Measurements from ENCODE around the gene C1QTNF7.

- no peak for TF ChIP-seq CTCF (conservative IDR thresholded peaks at IDR 0.05 in 1 of 2, IDR thresholded peaks at IDR 0.05 in 1 of 2; ENCODE audit: extremely low read depth in 1 of 2, insufficient read depth in 1 of 2, low read depth in 1 of 2, low read length in 2 of 2)
- TF ChIP-seq EZH2 (IDR thresholded peaks at IDR 0.05; ENCODE audit: borderline replicate concordance, low read length), result no peak
Observed at GRCh38 chr4:15488658-15489470, 61.0 kb downstream of the C1QTNF7 start.

Measured in mammary epithelial cell (primary cell).